ENCODE results near the gene KCNMB2.

- TF ChIP-seq, protein P1, sequence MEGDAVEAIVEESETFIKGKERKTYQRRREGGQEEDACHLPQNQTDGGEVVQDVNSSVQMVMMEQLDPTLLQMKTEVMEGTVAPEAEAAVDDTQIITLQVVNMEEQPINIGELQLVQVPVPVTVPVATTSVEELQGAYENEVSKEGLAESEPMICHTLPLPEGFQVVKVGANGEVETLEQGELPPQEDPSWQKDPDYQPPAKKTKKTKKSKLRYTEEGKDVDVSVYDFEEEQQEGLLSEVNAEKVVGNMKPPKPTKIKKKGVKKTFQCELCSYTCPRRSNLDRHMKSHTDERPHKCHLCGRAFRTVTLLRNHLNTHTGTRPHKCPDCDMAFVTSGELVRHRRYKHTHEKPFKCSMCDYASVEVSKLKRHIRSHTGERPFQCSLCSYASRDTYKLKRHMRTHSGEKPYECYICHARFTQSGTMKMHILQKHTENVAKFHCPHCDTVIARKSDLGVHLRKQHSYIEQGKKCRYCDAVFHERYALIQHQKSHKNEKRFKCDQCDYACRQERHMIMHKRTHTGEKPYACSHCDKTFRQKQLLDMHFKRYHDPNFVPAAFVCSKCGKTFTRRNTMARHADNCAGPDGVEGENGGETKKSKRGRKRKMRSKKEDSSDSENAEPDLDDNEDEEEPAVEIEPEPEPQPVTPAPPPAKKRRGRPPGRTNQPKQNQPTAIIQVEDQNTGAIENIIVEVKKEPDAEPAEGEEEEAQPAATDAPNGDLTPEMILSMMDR (IDR thresholded peaks at IDR 0.05): no peak
- no peak for TF ChIP-seq POLR2A (IDR thresholded peaks at IDR 0.05)
These were observed 9.1 kb downstream of the KCNMB2 start for GRCh38 chr3:178545337-178545736.
